Karpas-422 (cell line): ENCODE data around the gene PHOSPHO2. TPM values are rescaled to one million over a fixed set of nuclear protein-coding genes. Genes with fewer than 3 reads are reported as not detected.
A peak's percentile ranks its signal among the peaks of the same experiment; 100 is the strongest.

Experiments
- DNase-seq: peaks from one replicate; pipeline ENCODE4 v3.0.0-alpha.2; 2015
- H2AFZ ChIP-seq: fragments of 200-600 bp; sonication (generic); 2 replicates; pipeline ENCODE4 v1.6.1; 2014; ENCODE audit warnings: antibody characterized with exemption, low read length, mixed read lengths
- H3K27ac ChIP-seq: fragments of 200-600 bp; sonication (generic); 2 replicates; pipeline ENCODE4 v1.5.1; 2014; ENCODE audit warnings: mild to moderate bottlenecking, low read length, moderate library complexity
- H3K27me3 ChIP-seq: fragments of 200-600 bp; sonication (generic); 2 replicates; pipeline ENCODE4 v1.6.1; 2014; ENCODE audit warnings: low read length, mixed read lengths
- H3K36me3 ChIP-seq: fragments of 200-600 bp; sonication (generic); 2 replicates; pipeline ENCODE4 v1.6.1; 2014; ENCODE audit warnings: low read length, mixed read lengths; ENCODE audit not compliant: insufficient read depth
- H3K4me1 ChIP-seq: fragments of 200-600 bp; sonication (generic); 2 replicates; pipeline ENCODE4 v1.6.1; 2014; ENCODE audit warnings: mild to moderate bottlenecking, low read length, mixed read lengths
- H3K4me2 ChIP-seq: fragments of 200-600 bp; sonication (generic); 2 replicates; pipeline ENCODE4 v1.6.1; 2014; ENCODE audit warnings: low read length, low read depth, mild to moderate bottlenecking; ENCODE audit not compliant: poor library complexity, severe bottlenecking
- H3K4me3 ChIP-seq: fragments of 200-600 bp; sonication (generic); 2 replicates; pipeline ENCODE4 v1.5.1; 2014; ENCODE audit warnings: mild to moderate bottlenecking, antibody characterized with exemption, low read length, mixed read lengths
- H3K79me2 ChIP-seq: fragments of 200-600 bp; sonication (generic); 2 replicates; pipeline ENCODE4 v1.6.1; 2014; ENCODE audit warnings: mild to moderate bottlenecking, low read length, mixed read lengths
- H3K9ac ChIP-seq: fragments of 200-600 bp; sonication (generic); 2 replicates; pipeline ENCODE4 v1.6.0; 2014; ENCODE audit warnings: low read length
- H3K9me2 ChIP-seq: fragments of 200-600 bp; sonication (generic), shearing (Covaris generic); replicated peaks from 2 replicates; pipeline ENCODE4 v1.6.0; 2014; ENCODE audit warnings: mild to moderate bottlenecking, low read length, moderate library complexity; ENCODE audit not compliant: insufficient read depth
- H3K9me3 ChIP-seq: fragments of 300-700, 200-600 bp; sonication (generic); 2 replicates; pipeline ENCODE4 v1.6.1; 2014; ENCODE audit warnings: low read length, mixed read lengths
- H4K20me1 ChIP-seq: fragments of 200-600 bp; sonication (generic); 2 replicates; pipeline ENCODE4 v1.6.1; 2014; ENCODE audit warnings: mild to moderate bottlenecking, antibody characterized with exemption, low read length, low read depth; ENCODE audit not compliant: insufficient read depth
- total RNA-seq: library from RNA; depleted of rRNA; stranded (reverse); fragments of >200 nt; shearing (Covaris generic); gene quantifications from 2 replicates; pipeline ENCODE4 v1.2.3, GENCODE V29; 2014; ENCODE audit warnings: low replicate concordance; rRNA removed

PHOSPHO2 gene
- total RNA-seq, result 4.6 and 13.0 TPM in 2 replicates

GRCh38 chr2:169694113-169694893 lies at the start of gene PHOSPHO2, which contains the start of gene CFAP210:
TSS of gene PHOSPHO2 (plus strand) at chr2:169694469. CDS start at chr2:169700972, 6,503 bp downstream.
TSS of gene CFAP210 (minus strand) at chr2:169694405. CDS start at chr2:169694327, 78 bp downstream.
- Histone ChIP-seq H3K9me3 (peaks cover 17% of the 10 kb centered on the region), H3K79me2 (peaks cover 20% of the 10 kb centered on the region), H4K20me1 (no peaks in the 10 kb centered on the region), H3K27me3 (no peaks in the 10 kb centered on the region; the same call in 1 of the 2 replicates), H2AFZ (peak within 1 kb of the TSS; percentile 91), H3K4me1 (peaks cover 23% of the 10 kb centered on the region), H3K27ac (peak within 1 kb of the TSS; percentile 20), H3K9ac (peak within 1 kb of the TSS; percentile 81), H3K4me2 (peak within 1 kb of the TSS; percentile 95), H3K9me2 (no peaks in the 10 kb centered on the region), H3K36me3 (peaks cover 6% of the 10 kb centered on the region), H3K4me3 (peak within 1 kb of the TSS; percentile 82)
- peak; percentile 99 for DNase-seq

- no peaks in the 10 kb centered on the region for H3K4me1 ChIP-seq
- no peak overlapping the region for H2AFZ ChIP-seq
- H3K27me3 ChIP-seq, result no peaks in the 10 kb centered on the region
- H3K9me3 ChIP-seq, result no peaks in the 10 kb centered on the region
- H3K4me3 ChIP-seq, result no peak overlapping the region
- no peaks in the 10 kb centered on the region for H4K20me1 ChIP-seq
- no peak overlapping the region for H3K27ac ChIP-seq
- H3K4me2 ChIP-seq, result no peak overlapping the region
- no peaks in the 10 kb centered on the region for H3K36me3 ChIP-seq
- H3K79me2 ChIP-seq, result no peaks in the 10 kb centered on the region
- H3K9ac ChIP-seq, result no peak overlapping the region
- H3K9me2 ChIP-seq, result no peaks in the 10 kb centered on the region
- DNase-seq, result no peak
Measured at GRCh38 chr2:169647496-169647895, 46.8 kb upstream of the PHOSPHO2 start.

- Histone ChIP-seq H3K4me3 (no peak overlapping the region), H3K36me3 (no peaks in the 10 kb centered on the region), H3K4me1 (no peaks in the 10 kb centered on the region), H3K4me2 (no peak overlapping the region), H3K9ac (no peak overlapping the region), H3K27me3 (no peaks in the 10 kb centered on the region), H4K20me1 (no peaks in the 10 kb centered on the region), H3K27ac (no peak overlapping the region), H3K9me2 (no peaks in the 10 kb centered on the region), H3K79me2 (no peaks in the 10 kb centered on the region), H3K9me3 (no peaks in the 10 kb centered on the region), H2AFZ (no peak overlapping the region)
- DNase-seq, result no peak
Measured at GRCh38 chr2:169649278-169649677, 45.0 kb upstream of the PHOSPHO2 start.

GRCh38 chr2:169653636-169654035 lies 40.6 kb upstream of the PHOSPHO2 start:
- Histone ChIP-seq H4K20me1 (no peaks in the 10 kb centered on the region), H3K79me2 (no peaks in the 10 kb centered on the region), H3K9me2 (no peaks in the 10 kb centered on the region), H3K27me3 (no peaks in the 10 kb centered on the region), H3K4me3 (no peak overlapping the region), H3K9me3 (no peaks in the 10 kb centered on the region), H3K36me3 (no peaks in the 10 kb centered on the region), H3K4me1 (no peaks in the 10 kb centered on the region; the same call in 1 of the 2 replicates), H3K9ac (no peak overlapping the region), H2AFZ (no peak overlapping the region), H3K27ac (no peak overlapping the region), H3K4me2 (no peak overlapping the region)
- DNase-seq, result no peak

GRCh38 chr2:169656164-169656563 lies 38.1 kb upstream of the PHOSPHO2 start:
- Histone ChIP-seq H3K79me2 (no peaks in the 10 kb centered on the region), H3K27ac (no peak overlapping the region)
- no peak for DNase-seq

GRCh38 chr2:169658877-169659276 lies 35.4 kb upstream of the PHOSPHO2 start:
- H3K9me2 ChIP-seq, result no peaks in the 10 kb centered on the region
- no peak for DNase-seq
- H3K4me3 ChIP-seq, result no peak overlapping the region
- no peak overlapping the region for H3K9ac ChIP-seq
- H3K27me3 ChIP-seq, result no peaks in the 10 kb centered on the region
- no peak overlapping the region for H3K27ac ChIP-seq
- no peaks in the 10 kb centered on the region for H4K20me1 ChIP-seq
- no peaks in the 10 kb centered on the region for H3K36me3 ChIP-seq
- peaks cover 11% of the 10 kb centered on the region for H3K4me1 ChIP-seq
- no peaks in the 10 kb centered on the region for H3K79me2 ChIP-seq
- H3K4me2 ChIP-seq, result no peak overlapping the region
- no peaks in the 10 kb centered on the region for H3K9me3 ChIP-seq
- H2AFZ ChIP-seq, result no peak overlapping the region

More at GRCh38 chr2:169656164-169656563, 38.1 kb upstream of the PHOSPHO2 start:
- Histone ChIP-seq H3K4me3 (no peak overlapping the region), H3K9ac (no peak overlapping the region), H3K36me3 (no peaks in the 10 kb centered on the region), H4K20me1 (no peaks in the 10 kb centered on the region), H3K9me2 (no peaks in the 10 kb centered on the region), H3K4me1 (peaks cover 7% of the 10 kb centered on the region), H2AFZ (no peak overlapping the region), H3K4me2 (peak overlapping the region; percentile 19), H3K27me3 (no peaks in the 10 kb centered on the region), H3K9me3 (no peaks in the 10 kb centered on the region)

GRCh38 chr2:169659320-169659719 lies 34.9 kb upstream of the PHOSPHO2 start:
- Histone ChIP-seq H3K27me3 (no peaks in the 10 kb centered on the region), H3K27ac (no peak overlapping the region), H3K4me2 (no peak overlapping the region), H3K36me3 (no peaks in the 10 kb centered on the region), H3K9ac (no peak overlapping the region), H3K9me3 (no peaks in the 10 kb centered on the region), H3K4me3 (no peak overlapping the region), H3K79me2 (no peaks in the 10 kb centered on the region), H2AFZ (no peak overlapping the region), H4K20me1 (no peaks in the 10 kb centered on the region), H3K4me1 (peaks cover 11% of the 10 kb centered on the region), H3K9me2 (no peaks in the 10 kb centered on the region)
- DNase-seq, result peak; percentile 61

GRCh38 chr2:169661265-169661664 lies 33.0 kb upstream of the PHOSPHO2 start:
- Histone ChIP-seq H3K4me1 (peaks cover 11% of the 10 kb centered on the region), H3K79me2 (no peaks in the 10 kb centered on the region), H3K27ac (no peak overlapping the region), H3K4me2 (no peak overlapping the region), H3K4me3 (no peak overlapping the region), H3K9me3 (no peaks in the 10 kb centered on the region), H3K9ac (no peak overlapping the region), H2AFZ (no peak overlapping the region), H3K27me3 (no peaks in the 10 kb centered on the region), H3K9me2 (no peaks in the 10 kb centered on the region), H4K20me1 (no peaks in the 10 kb centered on the region), H3K36me3 (no peaks in the 10 kb centered on the region)
- no peak for DNase-seq
